ENCODE data around the gene PPP1R26.
A peak's percentile ranks its signal among the peaks of the same experiment; 100 is the strongest.
"Not testable (repeated sequence)": the region's sequence is repeated elsewhere in the genome, so short reads cannot be mapped to it uniquely, and the experiment has no call there.

Gene PPP1R26

DNA sequence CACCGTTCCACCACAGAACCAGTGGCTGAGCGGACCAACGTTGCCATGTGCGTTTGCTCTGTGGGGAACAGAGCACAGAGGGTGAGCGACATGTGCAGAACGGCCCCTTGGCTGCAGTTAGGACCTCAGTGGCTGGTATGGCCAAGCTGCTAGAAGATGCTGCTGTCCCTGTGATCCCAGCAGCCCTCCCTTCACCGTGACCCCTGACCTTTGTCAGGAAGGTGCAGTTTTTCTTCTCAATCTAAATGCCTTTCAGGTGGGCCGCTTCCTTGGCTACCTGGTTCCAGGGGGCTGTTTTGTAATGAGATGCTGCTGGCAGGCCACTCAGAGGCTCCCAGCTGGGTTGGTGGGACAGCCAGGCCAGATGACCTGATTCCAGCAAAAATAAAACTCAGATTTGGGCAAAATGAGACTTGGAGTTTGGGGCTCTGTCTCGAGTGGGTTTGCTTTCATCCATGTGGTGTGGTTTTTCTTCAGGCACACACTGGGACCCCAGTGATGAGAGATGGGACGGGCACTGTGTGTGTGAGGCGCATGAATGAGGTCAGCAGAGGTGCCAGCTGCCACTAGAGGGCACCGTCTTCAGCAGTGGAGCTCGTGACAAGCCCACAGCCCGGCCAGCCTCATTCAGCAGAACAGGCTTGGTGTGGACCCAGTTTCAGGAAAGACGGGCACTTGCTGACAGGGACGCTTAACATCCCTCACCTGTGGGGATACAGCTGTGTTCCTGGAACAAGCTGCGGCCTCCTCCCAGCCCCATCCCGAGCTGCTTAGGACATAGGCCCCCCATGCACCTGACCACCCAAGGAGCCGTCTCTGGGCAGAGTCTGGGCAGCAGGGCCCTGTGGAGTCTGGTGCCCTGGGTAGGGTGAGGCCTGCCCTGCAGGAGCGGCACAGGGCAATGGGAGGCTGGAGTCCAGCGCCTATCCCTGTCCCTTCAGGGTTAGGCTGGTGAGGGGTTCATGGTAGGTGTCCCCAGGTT lies 25.0 kb downstream of the PPP1R26 start:
- DNase-seq = peak in 48 of 58 donors; percentile 3 to 80 (median 40)

- no peak for DNase-seq
Measured at GRCh38 chr9:135505406-135506187, 26.0 kb downstream of the PPP1R26 start.

GRCh38 chr9:135506327-135507103 lies 26.9 kb downstream of the PPP1R26 start:
- DNase-seq = no peak

GRCh38 chr9:135507104-135508035 lies 27.8 kb downstream of the PPP1R26 start:
- DNase-seq = no peak

DNA sequence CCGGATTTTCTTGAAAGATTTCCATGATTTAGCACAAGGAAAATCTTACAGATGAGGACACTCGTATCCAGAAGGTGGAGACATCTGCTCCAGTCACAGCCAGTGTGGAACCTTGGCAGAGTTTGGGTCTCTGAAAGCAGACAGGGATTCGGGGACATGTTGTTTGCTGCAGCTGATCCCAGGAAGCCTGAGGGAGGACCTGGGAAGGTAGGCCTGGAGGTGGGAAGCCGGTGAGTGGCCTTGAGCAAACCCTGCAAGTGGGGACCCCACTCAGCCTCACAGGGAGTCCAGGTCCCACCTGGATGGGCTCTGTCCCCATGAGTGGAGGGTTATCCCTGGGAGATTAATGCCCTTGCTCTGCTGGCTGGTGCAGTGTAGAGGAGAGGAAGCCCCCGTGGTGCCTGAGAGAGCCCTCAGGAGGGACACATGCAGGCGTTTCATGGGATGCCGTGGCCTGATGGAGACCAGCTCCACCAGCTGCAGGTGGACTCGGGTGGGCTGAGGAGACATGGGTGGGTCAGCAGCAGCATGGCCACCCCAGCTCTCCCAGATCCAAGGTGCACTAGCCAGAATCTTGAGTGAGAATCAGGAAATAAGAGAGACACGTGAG lies 28.7 kb downstream of the PPP1R26 start:
- DNase-seq = no peak

- no peak for DNase-seq
Measured at GRCh38 chr9:135509458-135509857, 29.9 kb downstream of the PPP1R26 start.

- no peak for DNase-seq
Measured at GRCh38 chr9:135512241-135512603, 32.6 kb downstream of the PPP1R26 start.

DNA sequence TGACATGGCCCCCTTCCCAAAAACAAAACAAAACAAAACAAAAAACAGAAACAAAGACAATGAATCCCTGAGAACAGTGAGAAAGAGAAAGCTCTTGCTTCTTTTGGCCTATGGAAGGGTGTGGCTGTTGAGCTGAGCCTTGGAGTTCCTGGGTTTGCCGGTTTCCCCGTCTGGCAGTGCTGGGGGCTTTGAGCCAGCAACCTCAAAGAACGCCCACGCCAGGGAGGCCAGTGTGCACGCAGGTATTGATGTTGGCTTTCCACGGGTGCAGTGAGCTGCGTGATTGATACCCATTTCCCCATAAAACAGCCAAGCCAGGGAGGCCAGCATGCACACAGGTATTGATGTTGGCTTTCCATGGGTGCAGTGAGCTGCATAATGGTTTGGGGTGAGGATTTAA lies 33.3 kb downstream of the PPP1R26 start:
- no peak for DNase-seq

DNA sequence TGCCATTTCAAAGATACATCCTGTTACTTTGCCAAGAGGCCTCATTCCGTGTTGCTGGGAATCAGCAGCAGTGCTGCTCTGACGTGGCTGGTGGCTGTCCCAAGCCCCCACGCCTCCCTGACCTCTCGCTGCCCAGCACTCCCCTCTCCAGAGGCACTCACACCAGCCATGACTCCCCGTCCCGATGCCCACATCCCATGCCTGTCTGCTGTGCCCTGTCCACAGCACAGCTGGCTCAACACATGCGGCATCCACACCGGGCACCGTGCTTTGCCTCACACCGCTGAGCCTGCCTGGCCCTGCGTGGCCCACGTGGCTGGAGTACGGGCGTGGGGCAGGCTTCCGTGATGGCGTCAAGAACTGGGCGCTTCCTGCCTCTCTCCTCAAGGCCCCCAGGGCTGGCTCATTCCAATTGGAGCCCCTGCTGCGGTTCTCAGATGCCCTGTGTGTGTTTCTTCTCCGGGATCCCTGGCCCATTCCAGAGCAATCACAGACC lies 33.8 kb downstream of the PPP1R26 start:
- DNase-seq = no peak

GRCh38 chr9:135513906-135514305 lies 34.3 kb downstream of the PPP1R26 start:
- not testable (repeated sequence) for DNase-seq

DNA sequence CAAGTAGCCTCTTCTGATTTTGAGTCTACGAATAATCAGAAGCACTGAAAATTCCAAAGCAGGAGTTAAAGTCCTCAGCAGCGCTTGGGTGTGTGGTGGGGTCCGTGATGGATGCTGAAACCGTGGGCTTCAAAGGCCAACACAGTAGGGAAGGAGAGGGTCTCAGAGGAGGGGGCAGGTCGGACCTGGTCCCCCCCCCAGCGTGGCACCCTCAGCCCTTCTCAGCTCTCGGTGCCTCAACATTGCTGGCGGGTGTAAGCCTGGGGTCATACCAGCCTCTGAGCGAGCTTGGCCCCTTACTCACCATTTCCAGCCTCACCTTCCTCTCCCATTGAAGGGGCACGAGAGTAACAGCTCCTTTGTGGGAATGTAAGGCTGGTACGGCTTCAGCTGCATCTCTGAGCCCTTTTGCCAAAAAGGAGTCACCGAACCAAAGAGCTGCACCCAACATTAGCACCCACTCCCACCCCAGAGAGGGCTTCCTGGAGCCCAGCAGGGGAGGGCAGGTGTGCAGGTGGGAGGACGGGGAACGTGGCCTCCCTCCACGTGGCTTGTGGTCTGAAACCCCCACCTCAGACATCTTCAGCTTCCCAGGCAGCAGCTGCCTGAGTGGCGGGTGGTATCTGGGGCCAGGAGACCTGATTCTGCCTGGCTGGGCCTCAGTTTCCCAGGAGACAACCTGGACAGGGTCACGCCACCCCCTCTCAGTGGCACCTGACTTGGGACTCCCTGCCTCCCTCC lies 34.9 kb downstream of the PPP1R26 start:
- DNase-seq = no peak

DNA sequence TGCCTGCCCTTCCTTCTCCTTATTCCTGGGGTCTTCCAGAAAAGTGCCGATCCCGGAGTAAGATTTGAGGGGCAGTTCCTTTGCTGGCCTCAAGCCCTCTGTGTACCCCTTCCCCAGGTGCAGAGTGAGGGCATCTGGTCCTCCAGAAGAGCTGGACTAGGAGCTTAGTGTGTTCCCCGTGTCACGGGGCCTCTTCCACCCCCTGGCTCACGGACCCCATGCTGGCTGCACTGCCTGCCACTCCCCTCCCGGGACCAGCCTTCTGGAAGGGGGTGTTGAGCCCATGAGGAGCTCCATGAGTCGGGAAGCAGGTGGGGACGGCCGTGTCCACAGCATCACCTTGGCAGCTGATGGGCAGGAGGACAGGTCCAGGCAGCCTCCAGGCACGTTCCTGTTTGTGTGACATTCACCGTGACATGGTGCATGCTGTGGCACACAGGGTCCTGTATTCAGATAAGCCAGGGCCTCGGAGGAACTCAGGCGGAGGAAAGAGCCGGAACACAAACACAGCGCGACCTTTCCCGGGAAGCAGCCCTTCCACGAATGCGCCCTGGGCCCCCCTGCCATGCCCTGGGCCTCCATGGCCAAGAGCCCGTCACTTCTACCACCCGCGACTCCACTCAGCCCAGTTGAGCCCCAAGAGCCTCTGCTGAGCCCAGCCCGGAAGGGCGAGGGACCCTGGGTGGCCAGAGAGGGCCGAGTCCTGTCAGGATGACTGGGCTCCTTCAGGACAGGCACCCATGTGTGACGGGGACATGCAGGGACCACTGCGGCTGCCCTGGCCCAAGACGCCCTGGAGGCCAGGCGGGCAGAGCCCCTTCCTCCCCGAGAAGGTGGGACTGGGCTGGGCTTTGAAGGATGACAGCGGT lies 35.7 kb downstream of the PPP1R26 start:
- DNase-seq = no peak

- DNase-seq = no peak
Measured at GRCh38 chr9:135516132-135516860, 36.7 kb downstream of the PPP1R26 start.

GRCh38 chr9:135517407-135517822 lies 37.8 kb downstream of the PPP1R26 start:
- DNase-seq = no peak

DNA sequence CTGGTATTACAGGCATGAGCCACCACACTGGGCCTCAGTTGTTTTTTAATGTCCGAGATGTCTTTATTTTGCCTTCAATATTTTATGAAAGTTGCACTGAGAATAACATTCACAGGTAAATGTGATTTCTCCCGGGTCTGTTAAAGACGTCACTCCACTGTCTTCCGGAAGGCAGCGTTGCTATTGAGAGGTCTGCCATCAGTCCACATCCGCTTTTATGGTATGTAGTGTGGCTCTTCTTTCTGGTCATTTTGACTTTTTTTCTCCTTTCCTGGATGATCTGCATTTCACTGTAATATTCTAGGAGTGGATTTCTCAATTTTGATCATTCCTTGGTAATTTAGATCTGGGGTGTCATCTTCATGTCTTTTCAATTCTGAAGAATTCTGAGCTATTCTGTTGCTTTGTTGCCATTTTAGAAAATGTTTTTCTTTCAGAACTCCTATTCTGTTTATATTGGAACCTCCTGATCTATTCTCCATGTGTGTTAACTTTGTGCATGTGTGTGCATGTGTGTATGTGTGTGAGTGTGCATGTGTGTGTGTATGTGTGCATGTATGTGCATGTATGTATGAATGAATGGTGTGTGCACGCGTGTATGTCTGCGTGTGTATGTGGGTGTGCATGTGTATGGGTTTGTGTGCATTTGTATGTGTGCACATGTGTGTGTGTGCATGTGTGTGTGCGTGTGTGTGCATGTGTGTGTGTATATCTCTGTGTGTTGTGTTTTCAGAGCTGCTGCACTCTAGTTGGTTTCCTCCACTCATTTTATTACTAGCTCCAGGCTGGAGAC lies 39.8 kb downstream of the PPP1R26 start:
- DNase-seq = no peak

DNA sequence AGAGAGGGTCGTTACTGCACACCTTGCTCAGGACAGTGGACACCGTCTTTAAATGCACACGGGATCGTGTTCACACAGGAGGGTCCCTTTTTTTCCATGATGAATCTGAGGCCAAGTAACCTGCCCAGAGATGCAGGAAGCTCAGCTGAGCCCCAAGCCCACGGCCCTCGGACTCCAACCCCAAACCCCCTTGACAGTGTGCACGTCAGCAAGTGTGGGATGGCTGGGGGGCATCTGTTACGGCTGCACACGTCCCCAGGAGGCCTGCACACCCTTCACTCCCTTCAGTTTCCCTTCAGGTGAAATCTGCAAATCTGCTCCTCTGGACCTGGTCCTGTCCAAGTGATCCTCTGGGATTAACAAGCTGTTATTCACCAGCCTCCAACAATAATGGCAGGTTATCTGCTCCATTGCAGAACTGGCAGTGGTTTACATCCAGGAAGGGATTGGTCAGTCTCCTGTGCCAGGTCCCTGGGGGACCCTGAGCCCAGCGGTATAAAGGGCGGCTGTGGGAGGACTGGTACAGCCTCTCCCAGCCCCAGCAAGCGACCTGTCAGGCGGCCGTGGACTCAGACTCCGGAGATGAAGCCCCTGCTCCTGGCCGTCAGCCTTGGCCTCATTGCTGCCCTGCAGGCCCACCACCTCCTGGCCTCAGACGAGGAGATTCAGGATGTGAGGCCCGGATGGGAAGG lies 41.5 kb downstream of the PPP1R26 start, which contains the start of gene LCN1:
Gene LCN1 (plus strand): TSS at position 525 of the 692 bp plus-strand sequence. CDS start 58 bp downstream, at position 583.
- no peak for DNase-seq
